HCT116 (cell line): ENCODE results near the gene NRIP2.
A peak's percentile ranks its signal among the peaks of the same experiment; 100 is the strongest.

ENCODE experiments used
- CTCF ChIP-seq, 3 experiments: fragments of 200-600 bp in 1 of 3; sonication (generic) in 1 of 3; IDR thresholded peaks in 2 of 3; conservative IDR thresholded peaks in 1 of 3; 2 replicates each; pipeline ENCODE4 v1.5.1; 2012 to 2017; ENCODE audit warnings: low read depth in 2 of 3, low read length in 2 of 3, antibody characterized with exemption in 1 of 3, borderline replicate concordance in 1 of 3, control low read depth in 1 of 3, mild to moderate bottlenecking in 1 of 3, mixed read lengths in 1 of 3, mixed run types in 1 of 3, moderate library complexity in 1 of 3; ENCODE audit not compliant: insufficient read depth in 1 of 3
- EZH2 ChIP-seq: fragments of 200-600 bp; sonication (generic); IDR thresholded peaks from 2 replicates; pipeline ENCODE4 v1.6.1; 2017; ENCODE audit warnings: antibody characterized with exemption, mixed run types
- MAX ChIP-seq: IDR thresholded peaks from 2 replicates; pipeline ENCODE4 v1.6.1; 2012
- POLR2A ChIP-seq: IDR thresholded peaks from 2 replicates; pipeline ENCODE4 v1.7.0; 2011; ENCODE audit warnings: borderline replicate concordance; ENCODE audit not compliant: insufficient read depth, insufficient read length; ENCODE audit errors: extremely low read depth
- POLR2AphosphoS5 ChIP-seq: IDR thresholded peaks from 2 replicates; pipeline ENCODE4 v1.6.1; 2011; ENCODE audit warnings: mild to moderate bottlenecking, low read depth, low read length, moderate library complexity
- REST ChIP-seq: IDR thresholded peaks from 2 replicates; pipeline ENCODE4 v1.6.1; 2012; ENCODE audit warnings: low read depth
- SIN3A ChIP-seq: IDR thresholded peaks from 2 replicates; pipeline ENCODE4 v1.6.1; 2012; ENCODE audit warnings: low read depth

- peak; percentile 97 for TF ChIP-seq MAX
- TF ChIP-seq CTCF (IDR thresholded peaks at IDR 0.05 in 2 of 3, conservative IDR thresholded peaks at IDR 0.05 in 1 of 3; ENCODE audit: borderline replicate concordance in 1 of 3, insufficient read depth in 1 of 3, low read depth in 2 of 3, low read length in 2 of 3): no peak
- peak; percentile 95 for TF ChIP-seq POLR2AphosphoS5
- no peak for TF ChIP-seq EZH2
- TF ChIP-seq SIN3A: peak; percentile 88
- peak; percentile 96 for TF ChIP-seq POLR2A
- no peak for TF ChIP-seq REST
Measured at GRCh38 chr12:2812290-2813213, 22.3 kb downstream of the NRIP2 start, which contains the start of gene ITFG2.
